H1 (cell line): ENCODE measurements around the gene TMEM168. TPM values are rescaled to one million over a fixed set of nuclear protein-coding genes. Genes with fewer than 3 reads are reported as not detected.
A peak's percentile ranks its signal among the peaks of the same experiment; 100 is the strongest.

ENCODE experiments used
- CTCF ChIA-PET: fragments of 300-600 bp; sonication (Branson Sonifier 250); formaldehyde crosslinking; loops from one replicate; lab custom pipeline; 2021; ENCODE audit not compliant: partially characterized antibody; lab: Charles Lee
- POLR2A ChIA-PET: fragments of 300-600 bp; sonication (Branson Sonifier 250); formaldehyde crosslinking; loops from one replicate; lab custom pipeline; 2021; ENCODE audit warnings: inconsistent platforms; ENCODE audit not compliant: partially characterized antibody; lab: Charles Lee
- DNase-seq, 2 experiments: peaks; one replicate each; pipeline versions ENCODE4 v3.0.0 to v3.0.0-alpha.2; 2010 to 2022; ENCODE audit warnings: low spot score in 2 of 2, low read depth in 1 of 2, mixed read lengths in 1 of 2
- FAIRE-seq: peaks from 2 replicates; lab custom pipeline; 2011; peaks lifted over from hg19 to GRCh38; lab: Jason Lieb, UNC
- H2AFZ ChIP-seq: 2 replicates; pipeline ENCODE4 v1.8.1; 2012; ENCODE audit warnings: low read length, inconsistent platforms
- H2AK5ac ChIP-seq: 2 replicates; pipeline ENCODE4 v1.6.1; 2013; ENCODE audit warnings: low read depth, low read length
- H2BK120ac ChIP-seq: replicated peaks from 2 replicates; pipeline ENCODE3; 2013; ENCODE audit warnings: low read depth, low read length, inconsistent platforms
- H2BK12ac ChIP-seq: 2 replicates; pipeline ENCODE4 v1.6.1; 2013; ENCODE audit warnings: low read depth, low read length
- H2BK15ac ChIP-seq: 2 replicates; pipeline ENCODE4 v1.6.1; 2013; ENCODE audit warnings: low read length
- H2BK20ac ChIP-seq: 2 replicates; pipeline ENCODE4 v1.6.1; 2013; ENCODE audit warnings: low read length
- H2BK5ac ChIP-seq: 2 replicates; pipeline ENCODE4 v1.6.1; 2013; ENCODE audit warnings: low read depth, low read length
- H3K14ac ChIP-seq: 2 replicates; pipeline ENCODE4 v1.6.1; 2013; ENCODE audit warnings: inconsistent platforms; ENCODE audit not compliant: insufficient read length
- H3K18ac ChIP-seq: 2 replicates; pipeline ENCODE4 v1.6.1; 2013; ENCODE audit warnings: low read length; ENCODE audit errors: extremely low read depth
- H3K23ac ChIP-seq: 2 replicates; pipeline ENCODE4 v1.6.1; 2013; ENCODE audit warnings: inconsistent platforms; ENCODE audit not compliant: insufficient read length
- H3K23me2 ChIP-seq: 2 replicates; pipeline ENCODE4 v1.6.1; 2013; ENCODE audit warnings: low read depth, low read length
- H3K27ac ChIP-seq: 2 replicates; pipeline ENCODE4 v1.6.1; 2011; ENCODE audit warnings: low read depth, low read length, inconsistent platforms
- H3K27me3 ChIP-seq, 4 experiments: replicated peaks in 1 of 4; 1 replicate in 1 of 4; 2 replicates in 3 of 4; pipeline versions ENCODE4 v1.6.1 to v1.8.1; 2011 to 2013; ENCODE audit warnings: low read length in 3 of 4, mild to moderate bottlenecking in 3 of 4, inconsistent platforms in 2 of 4, mixed read lengths in 2 of 4, moderate library complexity in 1 of 4; ENCODE audit not compliant: control insufficient read depth in 3 of 4, insufficient read depth in 3 of 4; ENCODE audit errors: extremely low read depth in 1 of 4
- H3K36me3 ChIP-seq, 4 experiments: 2 replicates each; pipeline versions ENCODE4 v1.6.1 to v1.8.1; 2011 to 2013; ENCODE audit warnings: mild to moderate bottlenecking in 4 of 4, low read length in 3 of 4, moderate library complexity in 2 of 4, control low read depth in 1 of 4, inconsistent platforms in 1 of 4; ENCODE audit not compliant: insufficient read depth in 4 of 4, control insufficient read depth in 2 of 4
- H3K4ac ChIP-seq: replicated peaks from 2 replicates; pipeline ENCODE3; 2013; ENCODE audit warnings: low read length, low read depth, mixed read lengths, inconsistent platforms; ENCODE audit not compliant: insufficient read length
- H3K4me1 ChIP-seq, 4 experiments: replicated peaks in 1 of 4; 1 replicate in 1 of 4; 2 replicates in 3 of 4; pipeline versions ENCODE4 v1.6.1 to v1.8.1; 2011 to 2013; ENCODE audit warnings: low read length in 3 of 4, inconsistent platforms in 2 of 4, mixed read lengths in 1 of 4; ENCODE audit not compliant: insufficient read depth in 4 of 4, control insufficient read depth in 3 of 4
- H3K4me2 ChIP-seq, 2 experiments: 2 replicates each; pipeline versions ENCODE4 v1.6.1 to v1.8.1; 2011 to 2013; ENCODE audit warnings: low read depth in 2 of 2, low read length in 2 of 2, control low read depth in 1 of 2, inconsistent platforms in 1 of 2, mild to moderate bottlenecking in 1 of 2; ENCODE audit not compliant: insufficient read depth in 1 of 2
- H3K4me3 ChIP-seq, 4 experiments: fragments of 200-600, 300-600 bp in 1 of 4; sonication (generic), shearing (Covaris generic), sonication (Bioruptor Twin) in 1 of 4; 2 replicates each; pipeline versions ENCODE4 v1.5.1 to v1.8.1; 2011 to 2016; ENCODE audit warnings: low read length in 4 of 4, low read depth in 3 of 4, control low read depth in 2 of 4, inconsistent platforms in 2 of 4, mild to moderate bottlenecking in 2 of 4, mixed read lengths in 1 of 4, moderate library complexity in 1 of 4; ENCODE audit not compliant: insufficient read depth in 2 of 4; ENCODE audit errors: extremely low read depth in 1 of 4
- H3K56ac ChIP-seq: replicated peaks from 2 replicates; pipeline ENCODE3; 2013; ENCODE audit warnings: low read depth, mild to moderate bottlenecking, mixed read lengths, low read length, inconsistent platforms; ENCODE audit not compliant: insufficient read length
- H3K79me1 ChIP-seq: 2 replicates; pipeline ENCODE4 v1.6.1; 2013; ENCODE audit warnings: low read depth, low read length, control low read depth
- H3K79me2 ChIP-seq, 2 experiments: 2 replicates each; pipeline versions ENCODE4 v1.6.1 to v1.8.1; 2012 to 2013; ENCODE audit warnings: low read length in 2 of 2, mild to moderate bottlenecking in 2 of 2, inconsistent platforms in 1 of 2; ENCODE audit not compliant: insufficient read depth in 2 of 2, control insufficient read depth in 1 of 2
- H3K9ac ChIP-seq, 4 experiments: replicated peaks in 1 of 4; 1 replicate in 1 of 4; 2 replicates in 3 of 4; pipeline versions ENCODE4 v1.6.1 to v1.8.1; 2011 to 2013; ENCODE audit warnings: low read depth in 3 of 4, low read length in 3 of 4, control low read depth in 2 of 4, mild to moderate bottlenecking in 2 of 4, moderate library complexity in 2 of 4, inconsistent platforms in 1 of 4; ENCODE audit errors: extremely low read depth in 1 of 4
- H3K9me3 ChIP-seq, 2 experiments: 2 replicates each; pipeline versions ENCODE4 v1.6.1 to v1.8.1; 2012 to 2013; ENCODE audit warnings: mild to moderate bottlenecking in 2 of 2, moderate library complexity in 2 of 2, control low read depth in 1 of 2, inconsistent platforms in 1 of 2, low read depth in 1 of 2, low read length in 1 of 2, mixed read lengths in 1 of 2; ENCODE audit not compliant: insufficient read depth in 2 of 2
- H4K20me1 ChIP-seq, 2 experiments: replicated peaks in 1 of 2; 2 replicates each; pipeline versions ENCODE3 to v1.8.1; 2011 to 2013; ENCODE audit warnings: inconsistent platforms in 2 of 2, low read length in 2 of 2, mild to moderate bottlenecking in 1 of 2; ENCODE audit not compliant: insufficient read depth in 2 of 2, control insufficient read depth in 1 of 2
- H4K5ac ChIP-seq: 2 replicates; pipeline ENCODE4 v1.6.1; 2013; ENCODE audit warnings: low read length, low read depth, mixed read lengths, inconsistent platforms; ENCODE audit not compliant: insufficient read length
- H4K8ac ChIP-seq: 2 replicates; pipeline ENCODE4 v1.8.0; 2013; ENCODE audit warnings: mild to moderate bottlenecking, moderate library complexity, low read length, inconsistent platforms; ENCODE audit not compliant: insufficient read depth; ENCODE audit errors: extremely low read depth
- H4K91ac ChIP-seq: replicated peaks from 2 replicates; pipeline ENCODE3; 2013; ENCODE audit warnings: low read length, mixed read lengths, inconsistent platforms; ENCODE audit not compliant: insufficient read length
- BACH1 ChIP-seq: IDR thresholded peaks from 2 replicates; pipeline ENCODE4 v1.6.1; 2012; ENCODE audit warnings: low read length, improper control_type of control experiment
- BCL11A ChIP-seq, 2 experiments: IDR thresholded peaks; one replicate each; pipeline ENCODE4 v1.6.1; 2011; ENCODE audit warnings: low read depth in 2 of 2, low read length in 2 of 2, mild to moderate bottlenecking in 2 of 2
- CBX5 ChIP-seq: fragments of 300-800, 300-1000 bp; sonication (generic); IDR thresholded peaks from 2 replicates; pipeline ENCODE4 v1.7.1; 2016; ENCODE audit warnings: antibody characterized with exemption, low read length, low read depth
- CBX8 ChIP-seq: fragments of 300-800, 300-1000 bp; sonication (generic); IDR thresholded peaks from 2 replicates; pipeline ENCODE4 v1.7.1; 2016; ENCODE audit warnings: low read depth, low read length, borderline replicate concordance
- FOSL1 ChIP-seq: IDR thresholded peaks from 2 replicates; pipeline ENCODE4 v1.6.1; 2011; ENCODE audit warnings: mild to moderate bottlenecking, low read depth, low read length, moderate library complexity; ENCODE audit not compliant: insufficient read depth
- RAD21 ChIP-seq, 2 experiments: IDR thresholded peaks in 1 of 2; conservative IDR thresholded peaks in 1 of 2; 2 replicates each; pipeline ENCODE4 v1.6.1; 2011; ENCODE audit warnings: low read depth in 2 of 2, low read length in 2 of 2, improper control_type of control experiment in 1 of 2, inconsistent platforms in 1 of 2, mild to moderate bottlenecking in 1 of 2, moderate library complexity in 1 of 2
- RXRA ChIP-seq: IDR thresholded peaks from 2 replicates; pipeline ENCODE4 v1.6.1; 2011; ENCODE audit warnings: low read depth, mild to moderate bottlenecking, low read length, moderate library complexity; ENCODE audit not compliant: insufficient read depth
- SIRT6 ChIP-seq: IDR thresholded peaks from one replicate; pipeline ENCODE4 v1.7.1; 2012; ENCODE audit warnings: low read length, inconsistent platforms
- TAF1 ChIP-seq: IDR thresholded peaks from 2 replicates; pipeline ENCODE4 v1.6.1; 2011; ENCODE audit warnings: mild to moderate bottlenecking, low read depth, low read length
- WGBS, 2 experiments: shearing (Covaris generic) in 1 of 2; methylation state at CpG; one replicate each; pipeline versions ENCODE4 v1.1.6 to v1.1.7; 2013 to 2015; ENCODE audit warnings: low lambda C conversion rate in 2 of 2, mixed read lengths in 2 of 2, inconsistent platforms in 1 of 2, low coverage in 1 of 2, missing lambda C conversion rate in 1 of 2; ENCODE audit not compliant: insufficient replicate concordance in 2 of 2, insufficient coverage in 1 of 2, insufficient read length in 1 of 2; ENCODE audit errors: extremely low coverage in 1 of 2, missing lambda C conversion rate in 1 of 2; 5-methylcytosine and 5-hydroxymethylcytosine counted together
- polyA plus RNA-seq, 7 experiments: library from polyadenylated mRNA; depleted of rRNA in 3 of 7; stranded (reverse) in 5 of 7; unstranded in 2 of 7; fragments of >200 nt in 5 of 7; fragments of 200-250 nt in 2 of 7; gene quantifications; 1 replicate in 5 of 7; 2 replicates in 1 of 7; 4 replicates in 1 of 7; pipeline versions ENCODE4 v1.2.1 to v1.2.3, GENCODE V29; 2011 to 2013; ENCODE audit warnings: missing spikeins in 2 of 7, mixed read lengths in 2 of 7
- total RNA-seq: library from RNA; stranded (reverse); fragmentation: NEBNext Ultra II Directional; extraction: Animal tissue kit (Norgen Biotek cat#: 25700); gene quantifications from 2 replicates; pipeline ENCODE4 v1.2.1, GENCODE V29; 2021

TMEM168 gene
- total and polyA plus RNA-seq, 2 of the 8 experiments (the other 6 are each of a cell fraction or from before 2014, with no cell fraction given), result 8.9 to 11.1 TPM

GRCh38 chr7:112739436-112740180, 50.6 kb downstream of the TMEM168 start:
- no peak for DNase-seq
- H3K79me1 ChIP-seq, result no peaks in the 10 kb centered on the region
- H2BK15ac ChIP-seq, result no peak overlapping the region; the same call in 1 of the 2 replicates
- no peak overlapping the region for H4K5ac ChIP-seq
- H4K91ac ChIP-seq, result no peak overlapping the region
- no peak overlapping the region for H3K4ac ChIP-seq
- H3K56ac ChIP-seq, result no peak overlapping the region
- no peak overlapping the region for H2BK20ac ChIP-seq
- H4K20me1 ChIP-seq, result no peaks in the 10 kb centered on the region
- no peak overlapping the region for H3K23ac ChIP-seq
- no peak overlapping the region for H2BK5ac ChIP-seq
- 97% methylated on average over 3 of the region's 3 CpGs; no CpG with 5 or more reads in 1 of the 2 experiments for WGBS, 2 experiments
- no peak overlapping the region for H3K27ac ChIP-seq
- no peak overlapping the region for H2AFZ ChIP-seq
- H3K9me3 ChIP-seq, result peaks cover 0 to 2% of the 10 kb centered on the region in 2 experiments; a peak in 2 of 4 replicates
- no peak overlapping the region for H3K14ac ChIP-seq
- no peak overlapping the region for H3K4me3 ChIP-seq
- no peak overlapping the region for H2BK12ac ChIP-seq
- FAIRE-seq, result no peak
- H3K4me2 ChIP-seq, result no peak overlapping the region
- no peaks in the 10 kb centered on the region for H3K4me1 ChIP-seq
- POLR2A ChIA-PET, result interaction anchor here (1.4 kb wide), 1 partner anchor 50 kb away, joined by 4 read pairs; no protein-coding TSS in a partner anchor
- no peaks in the 10 kb centered on the region for H3K23me2 ChIP-seq
- H4K8ac ChIP-seq, result peak overlapping the region; percentile 51; the same call in 1 of the 2 replicates
- no peak overlapping the region for H2AK5ac ChIP-seq
- H2BK120ac ChIP-seq, result no peak overlapping the region
- no peaks in the 10 kb centered on the region for H3K27me3 ChIP-seq
- no peaks in the 10 kb centered on the region; a peak in 1 of 8 replicates for H3K36me3 ChIP-seq
- H3K18ac ChIP-seq, result no peak overlapping the region
- CTCF ChIA-PET, result interaction anchor here (0.8 to 1.4 kb wide), 3 partner anchors 10 to 182 kb away, joined by 3 to 4 read pairs (median 3); no protein-coding TSS in a partner anchor
- no peaks in the 10 kb centered on the region for H3K79me2 ChIP-seq
- no peak overlapping the region for H3K9ac ChIP-seq
- TF ChIP-seq RAD21 (IDR thresholded peaks at IDR 0.05 in 1 of 2, conservative IDR thresholded peaks at IDR 0.05 in 1 of 2; ENCODE audit: low read depth in 2 of 2, low read length in 2 of 2) (no peak), FOSL1 (no peak), BCL11A (IDR thresholded peaks at IDR 0.05; ENCODE audit: low read depth in 2 of 2, low read length in 2 of 2) (no peak), BACH1 (no peak), RXRA (no peak), CBX8 (no peak), SIRT6 (no peak), TAF1 (no peak), CBX5 (no peak)
